ENCODE measurements around the gene IGSF23.
"Not testable (repeated sequence)": the region's sequence is repeated elsewhere in the genome, so short reads cannot be mapped to it uniquely, and the experiment has no call there.

DNA sequence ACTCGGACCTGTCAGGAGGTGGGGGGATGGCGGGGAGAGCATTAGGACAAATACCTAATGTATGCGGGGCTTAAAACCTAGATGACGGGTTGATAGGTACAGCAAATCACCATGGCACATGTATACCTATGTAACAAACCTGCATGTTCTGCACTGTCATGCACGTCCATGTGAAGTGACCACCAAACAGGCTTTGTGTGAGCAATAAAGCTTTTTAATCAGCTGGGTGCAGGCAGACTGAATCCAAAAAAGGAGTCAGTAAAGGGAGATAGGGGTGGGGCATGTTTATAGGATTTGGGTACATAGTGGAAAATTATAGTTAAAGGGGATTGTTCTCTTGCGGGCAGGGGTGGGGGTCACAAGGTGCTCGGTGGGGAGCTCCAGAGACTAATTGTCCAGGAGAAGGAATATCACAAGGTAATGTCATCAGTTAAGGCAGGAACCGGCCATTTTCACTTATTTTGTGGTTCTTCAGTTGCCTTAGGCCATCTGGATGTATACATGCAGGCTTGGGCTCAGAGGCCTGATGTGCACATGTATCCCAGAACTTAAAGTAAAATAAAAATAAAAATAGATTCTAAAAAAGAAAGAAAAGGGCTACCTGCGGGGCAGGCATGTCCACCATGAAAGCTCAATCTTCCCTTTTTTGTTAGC is 21.9 kb upstream of the IGSF23 start:
- TF ChIP-seq, protein P1, sequence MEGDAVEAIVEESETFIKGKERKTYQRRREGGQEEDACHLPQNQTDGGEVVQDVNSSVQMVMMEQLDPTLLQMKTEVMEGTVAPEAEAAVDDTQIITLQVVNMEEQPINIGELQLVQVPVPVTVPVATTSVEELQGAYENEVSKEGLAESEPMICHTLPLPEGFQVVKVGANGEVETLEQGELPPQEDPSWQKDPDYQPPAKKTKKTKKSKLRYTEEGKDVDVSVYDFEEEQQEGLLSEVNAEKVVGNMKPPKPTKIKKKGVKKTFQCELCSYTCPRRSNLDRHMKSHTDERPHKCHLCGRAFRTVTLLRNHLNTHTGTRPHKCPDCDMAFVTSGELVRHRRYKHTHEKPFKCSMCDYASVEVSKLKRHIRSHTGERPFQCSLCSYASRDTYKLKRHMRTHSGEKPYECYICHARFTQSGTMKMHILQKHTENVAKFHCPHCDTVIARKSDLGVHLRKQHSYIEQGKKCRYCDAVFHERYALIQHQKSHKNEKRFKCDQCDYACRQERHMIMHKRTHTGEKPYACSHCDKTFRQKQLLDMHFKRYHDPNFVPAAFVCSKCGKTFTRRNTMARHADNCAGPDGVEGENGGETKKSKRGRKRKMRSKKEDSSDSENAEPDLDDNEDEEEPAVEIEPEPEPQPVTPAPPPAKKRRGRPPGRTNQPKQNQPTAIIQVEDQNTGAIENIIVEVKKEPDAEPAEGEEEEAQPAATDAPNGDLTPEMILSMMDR (IDR thresholded peaks at IDR 0.05 in 4 of 5, conservative IDR thresholded peaks at IDR 0.05 in 1 of 5) = not testable (repeated sequence)
- not testable (repeated sequence) for TF ChIP-seq POLR2A (IDR thresholded peaks at IDR 0.05)

Data from gastrocnemius medialis (tissue), 4 donors.